Prostate gland (tissue), 2 donors: ENCODE data around the gene PDGFRB.

ENCODE experiments used
- CTCF ChIP-seq, 4 experiments: fragments of 200-600 bp in 2 of 4; fragments of 450-650 bp in 2 of 4; sonication (generic) in 2 of 4; IDR thresholded peaks; 1 replicate in 3 of 4; 2 replicates in 1 of 4; pipeline ENCODE4 v1.5.1; 2016 to 2019; ENCODE audit warnings: antibody characterized with exemption in 4 of 4, mild to moderate bottlenecking in 2 of 4, moderate library complexity in 2 of 4
- POLR2A ChIP-seq: fragments of 450-650 bp; IDR thresholded peaks from one replicate; pipeline ENCODE4 v1.6.1; 2016; ENCODE audit warnings: antibody characterized with exemption, mild to moderate bottlenecking

- TF ChIP-seq CTCF (IDR thresholded peaks at IDR 0.05) = no peak
- TF ChIP-seq POLR2A = no peak
Observed at GRCh38 chr5:150203832-150204589, 48.4 kb upstream of the PDGFRB start.
